Gastrocnemius medialis (tissue), 4 donors: ENCODE results near the gene LRP11. TPM values are rescaled to one million over a fixed set of nuclear protein-coding genes. Genes with fewer than 3 reads are reported as not detected.
"Not testable (repeated sequence)": the region's sequence is repeated elsewhere in the genome, so short reads cannot be mapped to it uniquely, and the experiment has no call there.

Source experiments
- ATAC-seq, 2 donors: fragments of 150-250 bp; one replicate each; pipeline ENCODE4 v1.9.1; 2016
- DNase-seq, 2 donors: peaks; one replicate each; pipeline ENCODE4 v3.0.0-alpha.2; 2019
- H3K27ac ChIP-seq, 4 donors: fragments of 200-600 bp; sonication (generic); 1 replicate in 1 of 4; 2 replicates in 3 of 4; pipeline ENCODE4 v1.5.1; 2016 to 2018; ENCODE audit warnings: mild to moderate bottlenecking in 2 of 4, moderate library complexity in 1 of 4
- H3K27me3 ChIP-seq, 3 donors: fragments of 200-600 bp; sonication (generic) in 2 of 3; 1 replicate in 1 of 3; 2 replicates in 2 of 3; pipeline versions ENCODE4 v1.5.1 to v1.6.0; 2016 to 2019; ENCODE audit warnings: mild to moderate bottlenecking in 1 of 3, moderate library complexity in 1 of 3
- H3K36me3 ChIP-seq, 2 donors: fragments of 200-600 bp; sonication (generic) in 1 of 2; one replicate each; pipeline ENCODE4 v1.5.1; 2017 to 2018
- H3K4me1 ChIP-seq, 2 donors: fragments of 200-600 bp; sonication (generic) in 1 of 2; one replicate each; pipeline ENCODE4 v1.5.1; 2016 to 2017; ENCODE audit warnings: mild to moderate bottlenecking in 2 of 2
- H3K4me3 ChIP-seq, 4 donors: fragments of 200-600 bp; sonication (generic) in 3 of 4; 1 replicate in 1 of 4; 2 replicates in 3 of 4; pipeline ENCODE4 v1.5.1; 2016 to 2019; ENCODE audit warnings: mild to moderate bottlenecking in 2 of 4
- H3K9me3 ChIP-seq, 3 donors: fragments of 200-600 bp; sonication (generic) in 2 of 3; 1 replicate in 1 of 3; 2 replicates in 2 of 3; pipeline ENCODE4 v1.5.1; 2016 to 2019
- CTCF ChIP-seq, 5 experiments: fragments of 450-650 bp in 3 of 5; fragments of 200-600 bp in 2 of 5; sonication (generic) in 2 of 5; IDR thresholded peaks in 4 of 5; conservative IDR thresholded peaks in 1 of 5; 1 replicate in 4 of 5; 2 replicates in 1 of 5; pipeline ENCODE4 v1.5.1; 2016 to 2019; ENCODE audit warnings: antibody characterized with exemption in 5 of 5, mild to moderate bottlenecking in 3 of 5, moderate library complexity in 3 of 5
- POLR2A ChIP-seq, 2 donors: fragments of 450-650 bp; IDR thresholded peaks; one replicate each; pipeline ENCODE4 v1.6.1; 2017; ENCODE audit warnings: antibody characterized with exemption in 2 of 2, mild to moderate bottlenecking in 2 of 2, moderate library complexity in 2 of 2
- in situ Hi-C, 4 donors: fragments of 200-750 bp; cut with MboI; loops; one replicate each; pipeline versions ENCODE4 v1.15.0 to v1.8.0; 2017; ENCODE audit warnings: low sequenced_read_pairs in 4 of 4
- intact Hi-C: fragments of 100-400 bp; cut with DNase I; formaldehyde crosslinking; loops from one replicate; pipeline ENCODE4 v1.15.1; 2023; ENCODE audit warnings: low total_unique reads
- total RNA-seq, 4 donors: library from RNA; depleted of rRNA; stranded (reverse); fragments of >200 nt; gene quantifications; one replicate each; pipeline versions ENCODE4 v1.1.0 to v1.2.3, GENCODE V29; 2016

LRP11 gene
- total RNA-seq, 4 donors from 2014 or later: 5.5 to 19.8 (median 6.1) TPM

- Histone ChIP-seq H3K27ac (peak overlapping the region; percentile 47 to 75 (median 64)), H3K9me3 (no peaks in the 10 kb centered on the region), H3K4me3 (no peak overlapping the region), H3K27me3 (no peaks in the 10 kb centered on the region), H3K36me3 (no peaks in the 10 kb centered on the region), H3K4me1 (peaks cover 27 to 34% of the 10 kb centered on the region in 2 donors)
- intact Hi-C loops (no loop called here), in situ Hi-C loops (no loop called here)
- no peak for TF ChIP-seq CTCF (IDR thresholded peaks at IDR 0.05 in 4 of 5, conservative IDR thresholded peaks at IDR 0.05 in 1 of 5)
- TF ChIP-seq POLR2A (IDR thresholded peaks at IDR 0.05): no peak
- no peak for ATAC-seq
- no peak for DNase-seq
These were observed 12.6 kb downstream of the LRP11 start for GRCh38 chr6:149851461-149852110.

- ATAC-seq, intact Hi-C loops, H3K9me3 ChIP-seq, DNase-seq, H3K36me3 ChIP-seq, H3K27me3 ChIP-seq, H3K4me3 ChIP-seq: not testable (repeated sequence)
- in situ Hi-C loops: loop anchor here in 3 of 4 donors (5.0 to 25.0 kb wide), 4 partner anchors 56 to 164 kb away; partner anchors contain the start of gene RAET1G (in 2 of the 3)
- Histone ChIP-seq H3K27ac (peak overlapping the region in 1 of 4 donors; percentile 80), H3K4me1 (peaks cover 34 to 41% of the 10 kb centered on the region in 2 donors)
These were observed 15.8 kb downstream of the LRP11 start for GRCh38 chr6:149848343-149848742.

- Histone ChIP-seq H3K4me3 (no peak overlapping the region), H3K27ac (peak overlapping the region in 3 of 4 donors; percentile 69 to 80 (median 80)), H3K9me3 (no peaks in the 10 kb centered on the region), H3K36me3 (no peaks in the 10 kb centered on the region), H3K4me1 (peaks cover 34 to 41% of the 10 kb centered on the region in 2 donors), H3K27me3 (no peaks in the 10 kb centered on the region)
- TF ChIP-seq CTCF (IDR thresholded peaks at IDR 0.05 in 4 of 5, conservative IDR thresholded peaks at IDR 0.05 in 1 of 5) (no peak), POLR2A (IDR thresholded peaks at IDR 0.05) (no peak)
- ATAC-seq: no peak
- DNase-seq: no peak
- intact Hi-C loops (no loop called here), in situ Hi-C loops (loop anchor here in 3 of 4 donors (5.0 to 25.0 kb wide), 4 partner anchors 57 to 164 kb away; partner anchors contain the start of gene RAET1G (in 2 of the 3))
These were observed 16.3 kb downstream of the LRP11 start for GRCh38 chr6:149847939-149848267.

GRCh38 chr6:149846321-149846720 lies 17.8 kb downstream of the LRP11 start:
- Histone ChIP-seq H3K4me1 (peaks cover 24 to 30% of the 10 kb centered on the region in 2 donors), H3K4me3 (no peak overlapping the region), H3K9me3 (no peaks in the 10 kb centered on the region), H3K27ac (peak overlapping the region; percentile 67 to 80 (median 74)), H3K36me3 (no peaks in the 10 kb centered on the region), H3K27me3 (no peaks in the 10 kb centered on the region)
- in situ Hi-C loops (loop anchor here in 3 of 4 donors (5.0 to 25.0 kb wide), 4 partner anchors 58 to 166 kb away; partner anchors contain the start of gene RAET1G (in 2 of the 3)), intact Hi-C loops (no loop called here)
- peak; percentile 21 to 53 for ATAC-seq
- no peak for TF ChIP-seq POLR2A (IDR thresholded peaks at IDR 0.05)
- no peak for TF ChIP-seq CTCF (IDR thresholded peaks at IDR 0.05 in 4 of 5, conservative IDR thresholded peaks at IDR 0.05 in 1 of 5)
- DNase-seq: peak; percentile 26 to 68

GRCh38 chr6:149845549-149845948 lies 18.6 kb downstream of the LRP11 start:
- Histone ChIP-seq H3K36me3 (no peaks in the 10 kb centered on the region), H3K27me3 (no peaks in the 10 kb centered on the region), H3K27ac (peak overlapping the region; percentile 67 to 80 (median 74)), H3K4me3 (no peak overlapping the region), H3K9me3 (no peaks in the 10 kb centered on the region), H3K4me1 (peaks cover 24 to 32% of the 10 kb centered on the region in 2 donors)
- ATAC-seq (no peak), DNase-seq (no peak)
- in situ Hi-C loops (loop anchor here in 3 of 4 donors (5.0 to 25.0 kb wide), 4 partner anchors 59 to 167 kb away; partner anchors contain the start of gene RAET1G (in 2 of the 3)), intact Hi-C loops (no loop called here)
- TF ChIP-seq POLR2A (IDR thresholded peaks at IDR 0.05) (no peak), CTCF (IDR thresholded peaks at IDR 0.05 in 4 of 5, conservative IDR thresholded peaks at IDR 0.05 in 1 of 5) (no peak)
